Neural cell (in vitro differentiated cells): Measurements from ENCODE around the gene ZNF519. TPM values are rescaled to one million over a fixed set of nuclear protein-coding genes. Genes with fewer than 3 reads are reported as not detected.

Source experiments
- polyA plus RNA-seq: library from polyadenylated mRNA; depleted of rRNA; stranded (reverse); fragments of >200 nt; gene quantifications from 2 replicates; pipeline ENCODE4 v1.2.3, GENCODE V29; 2014

Gene ZNF519
- polyA plus RNA-seq, 1 donor from 2014 or later: 25.0 TPM

Other genes with a start within 250 kb of the ZNF519 start
- not detected in 2 replicates for gene MC2R, start 216.9 kb downstream of the ZNF519 start, polyA plus RNA-seq